ENCODE data around the gene CDK7.
"Not testable (repeated sequence)": the region's sequence is repeated elsewhere in the genome, so short reads cannot be mapped to it uniquely, and the experiment has no call there.

CDK7 gene

GRCh38 chr5:69234457-69235268 lies at the start of gene CDK7:
CDK7 (plus strand) TSS chr5:69234886; CDS start chr5:69234976, 90 bp downstream.
- DNase-seq, result peak; percentile 90

- DNase-seq, result no peak
Observed at GRCh38 chr5:69187342-69187741, 47.3 kb upstream of the CDK7 start.

- DNase-seq, result no peak
Observed at GRCh38 chr5:69188811-69189161, 45.9 kb upstream of the CDK7 start.

DNA sequence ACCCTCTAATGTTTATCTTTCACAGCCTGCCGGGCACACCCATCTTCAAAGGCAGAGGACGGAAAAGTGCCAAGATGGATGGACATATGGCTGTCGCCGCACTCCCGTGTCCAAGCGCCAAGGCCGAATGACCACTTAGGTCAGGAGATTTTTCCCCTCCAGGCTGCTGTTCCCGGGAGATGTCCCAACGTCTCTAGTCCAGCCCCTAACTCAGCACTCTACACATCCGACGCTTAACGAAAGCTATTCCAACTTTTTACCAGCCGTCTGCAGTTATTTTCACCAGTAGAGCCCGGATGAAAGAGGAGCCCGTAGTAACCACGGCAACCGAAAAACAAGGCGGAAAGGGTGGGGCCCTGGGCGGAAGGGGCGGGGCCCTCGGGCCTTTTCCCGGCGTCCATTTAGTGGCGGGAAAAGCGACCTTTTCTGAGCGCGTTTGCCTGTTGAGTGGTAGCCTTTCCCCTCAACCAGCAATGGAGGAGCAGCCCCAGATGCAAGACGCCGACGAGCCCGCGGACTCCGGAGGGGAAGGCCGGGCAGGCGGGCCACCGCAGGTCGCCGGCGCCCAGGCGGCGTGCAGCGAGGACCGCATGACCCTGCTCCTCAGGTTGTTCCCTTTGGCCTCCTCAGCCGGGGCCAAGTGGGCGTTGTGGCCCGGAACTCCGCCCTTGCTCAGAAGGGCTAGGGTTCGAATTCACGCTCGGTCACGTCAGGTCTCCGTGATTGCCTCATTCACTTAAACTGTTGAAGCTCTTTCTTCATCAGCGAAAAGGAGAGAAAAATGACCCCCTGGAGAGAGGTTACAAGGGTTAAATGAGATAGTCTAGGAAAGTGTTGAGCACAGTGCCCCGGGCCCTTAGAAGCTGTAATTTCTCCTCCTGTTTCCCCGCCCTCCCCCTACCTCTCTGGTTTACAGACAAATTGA lies 45.3 kb upstream of the CDK7 start, which contains the start of gene CENPH:
CENPH (plus strand) TSS at position 422 of the 925 bp plus-strand sequence; CDS start at position 474, 52 bp downstream.
- DNase-seq, result peak; percentile 93

DNA sequence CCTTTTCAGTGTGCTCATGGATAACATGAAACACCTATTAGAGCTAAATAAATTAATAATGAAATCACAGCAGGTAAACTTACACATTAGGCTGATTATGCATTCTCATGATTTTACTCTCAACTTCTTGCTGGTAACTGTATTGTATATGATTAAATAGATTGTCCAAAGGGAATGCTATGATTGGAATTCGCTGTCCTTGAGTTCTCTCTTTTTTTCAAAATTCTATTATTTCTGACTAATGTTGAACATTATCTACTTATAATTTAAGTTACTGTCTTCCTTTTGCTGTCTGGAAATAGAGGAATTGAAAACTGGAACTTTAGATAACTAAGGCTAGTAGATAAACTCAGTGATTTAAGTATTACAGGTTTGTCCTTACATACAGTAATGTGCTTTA lies 32.2 kb upstream of the CDK7 start:
- no peak for DNase-seq

DNA sequence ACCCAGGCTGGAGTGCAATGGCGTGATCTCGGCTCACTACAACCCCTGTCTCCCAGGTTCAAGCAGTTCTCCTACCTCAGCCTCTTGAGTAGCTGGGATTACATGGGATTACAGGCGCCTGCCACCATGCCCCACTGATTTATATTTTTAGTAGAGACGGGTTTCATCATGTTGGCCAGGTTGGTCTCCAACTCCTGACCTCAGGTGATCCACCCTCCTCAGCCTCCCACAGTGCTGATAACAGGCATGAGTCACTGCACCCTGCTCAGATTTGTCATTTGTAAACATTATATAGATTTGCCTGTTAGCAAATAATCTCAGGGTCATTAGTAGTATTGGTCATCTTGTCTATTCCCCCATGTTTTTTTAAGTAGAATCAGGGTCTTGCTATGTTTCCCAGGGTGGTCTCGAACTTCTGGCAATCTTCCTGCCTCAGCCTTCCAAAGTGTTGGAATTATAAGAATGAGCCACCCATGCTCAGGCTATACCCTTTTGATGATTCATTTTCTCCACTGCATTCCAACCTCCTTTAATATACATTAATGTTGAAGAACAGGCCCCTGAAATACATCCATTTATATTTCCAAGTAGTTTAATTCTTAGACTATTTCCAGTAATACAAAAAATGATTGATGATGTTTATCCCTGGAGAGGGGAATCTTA lies 28.0 kb upstream of the CDK7 start:
- no peak for DNase-seq

GRCh38 chr5:69209602-69210001 lies 25.1 kb upstream of the CDK7 start:
- no peak for DNase-seq

- no peak for DNase-seq
Observed at GRCh38 chr5:69211200-69211599, 23.5 kb upstream of the CDK7 start.

DNA sequence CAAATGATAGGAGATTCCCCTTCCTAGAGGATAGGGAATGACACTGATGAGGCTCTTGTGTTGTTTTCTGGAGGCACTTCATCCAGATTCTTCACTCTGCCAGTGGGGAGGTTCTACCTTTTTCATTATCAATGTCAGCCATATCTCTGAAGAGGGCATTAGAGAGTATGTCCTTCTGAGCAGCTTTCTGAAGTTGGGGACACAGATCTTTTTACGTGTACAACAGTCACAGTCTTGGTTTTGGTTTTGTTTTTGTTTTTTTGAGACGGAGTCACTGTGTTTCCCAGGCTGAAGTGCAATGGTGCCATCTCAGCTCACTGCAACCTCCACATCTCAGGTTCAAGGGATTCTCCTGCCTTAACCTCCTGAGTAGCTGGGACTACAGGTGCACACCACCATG lies 22.7 kb upstream of the CDK7 start:
- DNase-seq, result peak; percentile 30

- DNase-seq, result no peak
Observed at GRCh38 chr5:69213513-69214215, 21.0 kb upstream of the CDK7 start.

- no peak for DNase-seq
Observed at GRCh38 chr5:69217151-69217511, 17.6 kb upstream of the CDK7 start.

GRCh38 chr5:69217548-69218526 lies 16.8 kb upstream of the CDK7 start:
- peak; percentile 96 for DNase-seq

DNA sequence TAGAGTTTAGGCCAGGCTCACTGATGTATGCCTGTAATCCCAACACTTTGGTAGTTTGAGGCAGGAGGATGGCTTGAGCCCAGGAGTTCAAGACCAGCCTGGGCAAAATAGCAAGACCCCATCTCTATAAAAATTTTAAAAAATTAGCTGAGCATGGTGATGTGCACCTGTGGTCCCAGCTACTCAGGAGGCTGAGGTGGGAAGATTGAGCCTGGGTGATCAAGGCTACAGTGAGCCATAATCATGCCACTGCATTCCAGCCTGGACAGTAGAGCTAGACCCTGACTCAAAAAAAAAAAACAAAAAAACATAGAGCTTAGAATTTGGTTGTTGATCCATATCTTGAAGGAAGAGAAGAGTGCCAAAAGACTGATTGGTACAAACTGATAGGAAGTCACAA lies 14.7 kb upstream of the CDK7 start:
- DNase-seq, result no peak

DNA sequence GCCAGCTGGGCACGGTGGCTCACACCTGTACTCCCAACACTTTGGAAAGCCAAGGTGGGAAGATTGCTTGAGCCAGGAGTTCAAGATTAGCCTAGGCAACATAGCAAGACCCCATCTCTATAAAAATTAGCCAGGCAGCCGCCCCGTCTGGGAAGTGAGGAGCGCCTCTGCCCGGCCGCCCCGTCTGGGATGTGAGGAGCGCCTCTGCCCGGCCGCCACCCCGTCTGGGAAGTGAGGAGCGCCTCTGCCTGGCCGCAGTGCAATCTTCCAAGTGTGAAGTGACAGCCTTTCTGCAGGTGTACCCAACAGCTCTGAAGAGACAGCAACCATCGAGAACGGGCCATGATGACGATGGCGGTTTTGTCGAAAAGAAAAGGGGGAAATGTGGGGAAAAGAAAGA lies 14.3 kb upstream of the CDK7 start:
- not testable (repeated sequence) for DNase-seq

- not testable (repeated sequence) for DNase-seq
Observed at GRCh38 chr5:69220833-69221232, 13.9 kb upstream of the CDK7 start.

DNA sequence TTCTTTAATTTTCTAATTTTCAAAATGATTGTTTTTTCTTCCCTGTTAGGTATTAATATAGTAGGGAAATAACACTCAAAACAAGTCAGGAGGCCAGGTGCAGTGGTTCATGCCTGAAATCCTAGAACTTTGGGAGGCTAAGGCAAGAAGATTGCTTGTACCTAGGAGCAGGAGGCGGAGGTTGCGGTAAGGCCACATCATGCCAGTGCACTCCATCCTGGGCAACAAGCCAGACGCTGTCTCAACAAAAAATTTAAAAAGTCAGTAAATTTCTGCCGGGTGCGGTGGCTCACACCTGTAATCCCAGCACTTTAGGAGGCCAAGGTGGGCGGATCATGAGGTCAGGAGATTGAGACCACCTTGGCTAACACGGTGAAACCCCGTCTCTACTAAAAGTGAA lies 10.2 kb upstream of the CDK7 start:
- no peak for DNase-seq

GRCh38 chr5:69225860-69226259 lies 8.8 kb upstream of the CDK7 start:
- no peak for DNase-seq

GRCh38 chr5:69230181-69230580 lies 4.5 kb upstream of the CDK7 start:
- DNase-seq, result no peak

DNA sequence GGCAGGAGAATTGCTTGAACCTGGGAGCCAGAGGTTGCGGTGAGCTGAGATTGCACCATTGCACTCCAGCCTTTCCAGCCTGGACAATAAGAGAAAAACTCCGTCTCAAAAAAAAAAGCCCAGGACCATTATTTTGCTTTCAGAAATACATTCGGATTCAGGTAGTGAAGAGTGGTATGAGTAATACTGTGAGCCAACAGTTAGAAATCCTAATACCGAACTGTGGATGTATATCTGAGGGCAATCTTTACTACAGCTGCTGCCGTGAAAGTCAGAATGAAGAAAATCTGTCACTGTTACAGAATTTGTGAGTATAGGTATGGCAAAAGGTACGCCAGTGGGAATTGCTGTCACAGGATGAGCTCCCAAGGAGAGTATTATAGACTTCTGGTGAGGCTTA lies 3.4 kb upstream of the CDK7 start:
- no peak for DNase-seq

DNA sequence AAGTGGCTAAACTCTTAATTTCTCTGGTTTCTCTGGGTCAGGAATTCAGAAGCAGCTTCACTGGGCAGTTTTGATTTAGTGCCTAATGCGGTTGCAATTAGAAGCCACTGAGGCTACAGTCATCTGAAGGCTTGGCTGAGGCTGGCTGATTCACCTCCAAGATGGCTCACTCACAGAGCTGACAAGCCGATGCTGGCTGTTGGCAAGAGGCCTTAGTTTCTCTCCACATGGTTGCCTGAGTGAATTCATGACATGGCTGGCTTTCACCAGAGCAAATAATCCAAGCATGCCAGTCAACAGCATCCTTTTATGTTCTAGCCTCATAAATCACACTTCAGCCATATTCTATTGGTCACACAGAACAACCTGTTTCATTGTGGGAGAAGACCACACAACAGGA lies 2.8 kb upstream of the CDK7 start:
- no peak for DNase-seq

DNA sequence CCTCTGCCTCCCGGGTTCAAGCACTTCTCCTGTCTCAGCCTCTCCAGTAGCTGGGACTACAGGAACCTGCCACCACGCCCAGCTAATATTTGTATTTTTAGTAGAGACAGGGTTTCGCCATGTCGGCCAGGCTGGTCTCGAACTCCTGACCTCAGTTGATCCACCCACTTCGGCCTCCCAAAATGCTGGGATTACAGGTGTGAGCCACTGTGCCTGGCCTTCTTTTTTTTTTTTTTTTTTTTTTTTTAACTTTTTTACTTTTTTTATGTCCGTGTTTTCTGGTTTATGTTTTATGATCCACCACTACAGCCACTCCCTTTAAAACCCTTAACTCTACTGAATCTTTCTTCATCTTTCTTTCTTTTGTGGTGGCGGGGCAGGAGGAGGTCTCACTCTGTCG lies 2.0 kb downstream of the CDK7 start:
- DNase-seq, result not testable (repeated sequence)

DNA sequence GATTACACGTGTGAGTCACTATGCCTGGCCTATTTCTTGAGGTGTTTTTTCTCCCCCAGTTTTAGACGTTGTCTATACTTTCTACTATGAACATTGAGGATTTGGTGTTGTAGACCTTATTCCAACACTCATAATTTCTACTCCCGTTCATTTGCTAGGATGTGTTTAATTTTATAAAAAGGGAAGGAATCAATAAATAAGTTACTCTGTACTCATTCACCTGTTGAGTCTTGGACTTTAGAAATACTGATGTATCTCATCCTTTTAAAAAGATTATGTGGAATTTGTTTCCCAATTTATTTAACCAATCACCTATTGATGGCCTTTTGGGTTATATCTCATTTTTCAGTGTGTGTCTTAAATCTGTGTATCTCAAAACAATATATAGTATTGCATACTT lies 3.2 kb downstream of the CDK7 start:
- no peak for DNase-seq
